Measurements from ENCODE around the gene ITPR3. TPM values are rescaled to one million over a fixed set of nuclear protein-coding genes. Genes with fewer than 3 reads are reported as not detected.

The ITPR3 gene
- total and polyA plus RNA-seq, 2 of the 13 experiments (the other 11 are each of a cell fraction or from before 2014, with no cell fraction given) = 3.8 to 21.4 TPM

GRCh38 chr6:33686981-33687975 lies 66.2 kb downstream of the ITPR3 start:
- Histone ChIP-seq H3K4me1 (ENCODE audit: insufficient read depth, low read length) (no peaks in the 10 kb centered on the region), H3K4me2 (ENCODE audit: low read depth, low read length) (no peak overlapping the region), H2AFZ (ENCODE audit: low read length) (no peak overlapping the region), H4K20me1 (ENCODE audit: insufficient read depth, low read length) (no peaks in the 10 kb centered on the region; the same call in 1 of the 2 replicates), H3K36me3 (replicated peaks in 1 of 2; ENCODE audit: control insufficient read depth in 1 of 2, insufficient read depth in 2 of 2, low read length in 2 of 2) (peaks cover 12 to 38% of the 10 kb centered on the region in 2 experiments; a peak in 2 of 5 replicates), H3K9ac (ENCODE audit: insufficient read depth, low read depth, low read length) (no peak overlapping the region), H3K4me3 (replicated peaks in 1 of 3; ENCODE audit: insufficient read depth in 1 of 3, low read depth in 2 of 3, low read length in 3 of 3) (no peak overlapping the region), H3K9me3 (ENCODE audit: low read length) (no peaks in the 10 kb centered on the region), H3K79me2 (ENCODE audit: insufficient read depth, low read length) (no peaks in the 10 kb centered on the region), H3K27ac (ENCODE audit: extremely low read length, insufficient read depth, low read length) (no peak overlapping the region), H3K27me3 (ENCODE audit: control insufficient read depth in 1 of 2, insufficient read depth in 2 of 2, low read length in 2 of 2) (no peaks in the 10 kb centered on the region)
- ChIA-PET CTCF (ENCODE audit: low intra/inter-chr PET ratio, low total read pairs) (no interaction called here), POLR2A (no interaction called here)
- FAIRE-seq (no peak), DNase-seq (ENCODE audit: low spot score) (no peak), ATAC-seq (no peak)
- in situ Hi-C loops (cut with HindIII; ENCODE audit: extremely low pct_ligation_motif_present, low pct_unique_long_range_greater_than_20kb) (no loop called here), intact Hi-C loops (cut with micrococcal nuclease; ENCODE audit: unreplicated experiment) (no loop called here)
- WGBS (ENCODE audit: low lambda C conversion rate) = 94% methylated on average over 27 of the region's 27 CpGs
- no TSS peak for BruUV-seq (replicated peaks)
- no peak for TF ChIP-seq ZNF274 (CRISPR knock-in tag; IDR thresholded peaks at IDR 0.05)
- no peak for TF ChIP-seq JDP2 (CRISPR knock-in tag; IDR thresholded peaks at IDR 0.05; ENCODE audit: borderline replicate concordance)
- TF ChIP-seq ZFAT (CRISPR knock-in tag; conservative IDR thresholded peaks at IDR 0.05) = no peak
- no peak for TF ChIP-seq ELF4 (CRISPR knock-in tag; IDR thresholded peaks at IDR 0.05; ENCODE audit: borderline replicate concordance)
- TF ChIP-seq ZNF318 (CRISPR knock-in tag; IDR thresholded peaks at IDR 0.05) = no peak

Measured in HepG2 (cell line).